HG02870 (cell line): ENCODE results near the gene RGS12.

Source experiments
- ATAC-seq: cut with Tn5 transposase; IDR thresholded peaks from one replicate; pipeline ENCODE4 v1.9.1; 2021; ENCODE audit warnings: mild to moderate bottlenecking, moderate library complexity; ENCODE audit not compliant: unreplicated experiment

Gene RGS12, protein sequence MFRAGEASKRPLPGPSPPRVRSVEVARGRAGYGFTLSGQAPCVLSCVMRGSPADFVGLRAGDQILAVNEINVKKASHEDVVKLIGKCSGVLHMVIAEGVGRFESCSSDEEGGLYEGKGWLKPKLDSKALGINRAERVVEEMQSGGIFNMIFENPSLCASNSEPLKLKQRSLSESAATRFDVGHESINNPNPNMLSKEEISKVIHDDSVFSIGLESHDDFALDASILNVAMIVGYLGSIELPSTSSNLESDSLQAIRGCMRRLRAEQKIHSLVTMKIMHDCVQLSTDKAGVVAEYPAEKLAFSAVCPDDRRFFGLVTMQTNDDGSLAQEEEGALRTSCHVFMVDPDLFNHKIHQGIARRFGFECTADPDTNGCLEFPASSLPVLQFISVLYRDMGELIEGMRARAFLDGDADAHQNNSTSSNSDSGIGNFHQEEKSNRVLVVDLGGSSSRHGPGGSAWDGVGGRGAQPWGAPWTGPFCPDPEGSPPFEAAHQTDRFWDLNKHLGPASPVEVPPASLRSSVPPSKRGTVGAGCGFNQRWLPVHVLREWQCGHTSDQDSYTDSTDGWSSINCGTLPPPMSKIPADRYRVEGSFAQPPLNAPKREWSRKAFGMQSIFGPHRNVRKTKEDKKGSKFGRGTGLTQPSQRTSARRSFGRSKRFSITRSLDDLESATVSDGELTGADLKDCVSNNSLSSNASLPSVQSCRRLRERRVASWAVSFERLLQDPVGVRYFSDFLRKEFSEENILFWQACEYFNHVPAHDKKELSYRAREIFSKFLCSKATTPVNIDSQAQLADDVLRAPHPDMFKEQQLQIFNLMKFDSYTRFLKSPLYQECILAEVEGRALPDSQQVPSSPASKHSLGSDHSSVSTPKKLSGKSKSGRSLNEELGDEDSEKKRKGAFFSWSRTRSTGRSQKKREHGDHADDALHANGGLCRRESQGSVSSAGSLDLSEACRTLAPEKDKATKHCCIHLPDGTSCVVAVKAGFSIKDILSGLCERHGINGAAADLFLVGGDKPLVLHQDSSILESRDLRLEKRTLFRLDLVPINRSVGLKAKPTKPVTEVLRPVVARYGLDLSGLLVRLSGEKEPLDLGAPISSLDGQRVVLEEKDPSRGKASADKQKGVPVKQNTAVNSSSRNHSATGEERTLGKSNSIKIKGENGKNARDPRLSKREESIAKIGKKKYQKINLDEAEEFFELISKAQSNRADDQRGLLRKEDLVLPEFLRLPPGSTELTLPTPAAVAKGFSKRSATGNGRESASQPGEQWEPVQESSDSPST (N-terminal part only)

GRCh38 chr4:3292571-3293400 is at the start of gene RGS12:
Gene RGS12, plus strand, starts transcription at chr4:3293021. Its CDS starts 23,150 bp downstream, at chr4:3316171.
- peak; percentile 74 for ATAC-seq

GRCh38 chr4:3243136-3243780 is 49.6 kb upstream of the RGS12 start:
- ATAC-seq = no peak

DNA sequence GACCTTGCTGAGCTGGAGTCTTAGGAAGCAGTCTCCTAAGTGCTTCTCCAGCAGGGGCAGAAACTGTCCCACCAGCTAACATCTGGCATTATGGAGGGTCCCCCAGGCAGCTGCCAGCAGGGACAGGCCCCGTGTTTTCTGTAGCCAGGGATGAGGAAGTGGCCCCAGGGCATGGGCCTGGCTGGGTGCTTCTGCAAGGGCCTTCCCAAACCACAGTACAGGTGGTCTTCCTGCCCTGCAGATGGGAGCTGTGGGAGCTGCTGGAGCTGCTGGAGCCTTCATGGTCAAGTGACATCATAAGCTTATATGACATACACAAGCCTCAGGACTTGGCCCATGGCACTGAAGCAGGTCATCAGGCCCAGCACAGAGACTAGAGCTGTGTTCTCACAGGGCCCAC is 48.8 kb upstream of the RGS12 start:
- ATAC-seq = no peak

- ATAC-seq = no peak
Observed at GRCh38 chr4:3244747-3245146, 48.1 kb upstream of the RGS12 start.

DNA sequence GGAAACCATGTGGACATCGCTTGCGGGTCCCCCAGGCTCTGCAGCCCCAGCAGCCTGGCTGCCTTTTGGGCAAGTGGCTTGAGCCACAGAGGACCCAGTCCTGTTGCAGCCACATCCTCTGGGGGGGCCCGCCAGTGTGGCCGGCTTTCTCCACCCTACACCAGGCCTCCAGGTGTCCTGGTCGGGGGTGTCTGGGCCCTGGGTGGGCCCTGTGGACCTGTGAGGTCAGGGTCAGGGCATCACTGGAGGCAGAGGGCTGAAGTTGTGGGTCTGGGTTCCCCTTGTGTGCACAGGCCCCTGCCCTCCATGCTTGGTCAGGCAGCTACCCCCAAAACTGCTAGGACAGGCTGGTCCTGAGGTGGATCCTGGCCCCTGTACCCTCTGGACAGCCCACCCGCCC is 47.1 kb upstream of the RGS12 start:
- ATAC-seq = no peak

GRCh38 chr4:3246458-3247398 is 46.1 kb upstream of the RGS12 start:
- no peak for ATAC-seq

DNA sequence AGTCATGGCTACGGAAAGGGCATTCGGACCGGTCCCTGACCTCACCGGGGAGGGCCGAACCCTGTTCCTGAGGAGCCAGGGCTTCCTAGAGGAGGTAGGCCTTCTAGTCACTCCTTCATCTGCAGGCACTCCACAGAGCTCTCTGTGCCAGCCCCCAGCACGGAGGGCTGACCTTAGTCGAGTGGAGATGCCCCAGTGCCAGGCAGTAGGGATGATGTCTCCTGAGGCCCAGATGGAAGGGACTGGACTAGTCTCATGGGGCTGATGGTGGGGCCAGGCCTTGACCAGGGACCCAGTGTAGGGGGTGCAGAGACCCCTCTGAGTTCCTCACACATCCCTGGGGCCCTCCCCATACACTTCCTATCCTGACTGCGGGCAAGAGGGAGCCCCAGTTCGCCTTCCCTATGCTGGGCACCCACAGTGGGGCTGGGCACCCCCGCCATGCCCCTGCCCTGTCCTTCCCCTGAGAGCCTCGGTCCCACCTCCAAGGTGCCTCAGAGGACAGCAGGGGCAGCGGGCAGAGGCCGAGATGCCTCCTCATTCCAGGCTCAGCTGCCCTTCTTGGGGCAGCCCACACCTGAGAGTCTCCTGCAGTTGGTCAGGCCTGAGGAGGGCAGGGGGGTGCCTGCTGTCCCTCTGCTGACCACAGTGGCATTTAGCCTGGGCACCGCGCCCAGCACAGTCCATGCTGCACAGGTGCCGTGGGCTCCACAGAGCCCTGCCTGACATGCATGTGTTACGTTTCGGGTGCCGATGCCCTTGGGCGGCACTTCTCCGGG is 45.2 kb upstream of the RGS12 start:
- no peak for ATAC-seq

GRCh38 chr4:3248178-3248480 is 44.7 kb upstream of the RGS12 start:
- no peak for ATAC-seq

DNA sequence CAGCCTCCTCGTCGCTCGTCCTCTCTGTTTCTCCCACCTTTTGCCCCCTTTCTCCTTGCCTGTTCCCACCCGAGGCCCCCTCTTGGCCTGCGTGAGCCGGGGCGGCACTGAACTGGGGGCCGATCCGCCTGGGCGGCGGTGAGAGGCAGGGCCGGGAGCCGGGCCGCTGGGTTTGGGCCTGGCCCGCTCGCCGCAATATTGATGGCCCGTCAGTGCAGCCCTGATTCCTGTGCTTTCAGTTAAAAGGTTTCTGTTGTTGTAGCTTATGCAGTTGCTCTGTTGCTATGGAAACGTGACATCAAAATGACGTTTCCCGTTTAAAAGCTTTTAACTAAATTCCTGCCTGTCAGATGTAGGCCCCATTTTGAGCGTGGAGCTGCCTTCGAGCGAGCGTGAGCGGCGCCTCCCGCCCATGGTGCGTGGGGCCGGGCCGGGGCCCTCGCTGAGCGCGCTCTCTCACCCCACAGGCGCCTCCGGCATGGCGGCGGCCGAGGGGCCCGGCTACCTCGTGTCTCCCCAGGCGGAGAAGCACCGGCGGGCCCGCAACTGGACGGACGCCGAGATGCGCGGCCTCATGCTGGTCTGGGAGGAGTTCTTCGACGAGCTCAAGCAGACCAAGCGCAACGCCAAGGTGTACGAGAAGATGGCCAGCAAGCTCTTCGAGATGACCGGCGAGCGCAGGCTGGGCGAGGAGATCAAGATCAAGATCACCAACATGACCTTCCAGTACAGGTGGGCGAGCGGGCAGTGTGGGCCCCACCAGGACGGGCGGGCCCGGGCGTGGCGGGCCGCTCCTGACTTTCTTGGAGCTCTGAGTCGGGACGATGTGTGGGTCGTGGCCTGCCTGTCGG is 43.8 kb upstream of the RGS12 start, which contains the start of gene MSANTD1:
Gene MSANTD1, plus strand, starts transcription at position 349 of the 851 bp plus-strand sequence. Its CDS starts 64 bp downstream, at position 413.
- ATAC-seq = no peak

DNA sequence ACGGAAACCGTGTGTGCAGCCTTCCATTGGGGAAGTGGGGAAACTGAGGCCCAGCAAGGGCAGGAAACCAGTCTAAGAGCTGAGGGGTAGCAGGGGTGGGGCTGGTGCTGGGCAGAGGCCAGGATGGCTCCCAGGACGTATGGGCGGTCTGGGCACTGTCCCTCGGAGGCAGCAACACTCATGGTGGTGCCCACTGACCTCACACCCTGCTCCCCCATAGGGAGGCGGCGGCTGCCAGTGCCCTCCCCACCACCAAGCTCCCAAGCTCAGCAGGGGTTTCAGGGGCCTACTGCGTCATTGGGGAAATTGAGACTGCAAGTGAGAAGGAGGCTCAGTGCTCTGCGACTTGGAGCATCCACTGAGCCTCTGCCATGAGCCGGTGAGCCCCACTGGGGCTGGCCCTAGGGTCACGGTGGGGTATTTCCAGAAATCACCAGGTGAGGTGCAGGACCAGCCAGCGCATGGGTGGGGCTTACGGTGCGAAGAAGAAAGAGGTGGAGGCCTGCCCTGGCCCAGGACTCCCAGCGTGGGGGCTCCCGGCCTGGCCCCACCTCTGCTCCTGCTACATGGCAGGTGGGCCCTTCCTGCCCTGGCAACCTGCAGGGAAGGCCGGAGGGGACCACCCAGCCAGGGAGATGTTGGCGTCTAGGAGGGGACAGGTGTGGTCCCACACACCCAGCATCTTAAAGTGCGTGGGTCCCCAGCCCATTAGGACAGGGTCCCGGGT is 42.9 kb upstream of the RGS12 start:
- ATAC-seq = no peak

- ATAC-seq = no peak
Observed at GRCh38 chr4:3250438-3250955, 42.3 kb upstream of the RGS12 start.

DNA sequence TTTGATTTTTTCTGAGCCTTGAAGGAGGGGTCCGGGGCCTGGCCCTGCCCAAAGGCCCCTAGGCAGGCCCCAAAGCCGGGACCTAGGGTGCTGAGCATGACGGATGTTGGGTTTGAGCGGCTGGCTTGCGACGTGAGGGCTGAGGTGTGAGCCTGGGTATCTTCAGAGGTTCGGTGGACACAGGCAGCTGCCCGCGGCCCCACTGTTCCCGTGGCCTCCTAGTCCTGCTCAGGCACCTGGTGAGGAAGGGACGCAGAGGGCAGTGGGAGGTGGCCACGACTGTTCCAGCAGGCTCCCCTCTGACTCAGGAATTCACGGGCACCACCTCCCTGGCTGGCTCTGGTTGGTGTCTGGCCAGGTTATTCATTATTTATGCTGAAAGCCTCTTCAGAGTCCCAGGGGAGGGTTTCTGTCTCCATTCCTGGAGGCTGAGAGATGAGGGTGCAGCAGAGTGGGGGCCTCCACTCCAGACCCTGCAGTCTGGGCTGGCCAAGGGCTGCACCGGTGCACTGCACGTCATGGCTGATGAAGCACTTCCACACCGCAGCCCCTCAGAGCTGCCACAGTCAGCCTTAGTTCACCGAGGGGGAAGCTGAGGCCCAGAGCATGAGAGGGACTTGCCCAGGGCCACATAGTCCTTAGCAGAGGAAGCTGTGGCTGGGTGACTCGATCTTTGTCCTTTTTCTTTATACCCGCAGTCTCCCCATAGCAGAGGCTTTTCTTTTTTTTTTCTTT is 41.7 kb upstream of the RGS12 start:
- ATAC-seq = no peak

DNA sequence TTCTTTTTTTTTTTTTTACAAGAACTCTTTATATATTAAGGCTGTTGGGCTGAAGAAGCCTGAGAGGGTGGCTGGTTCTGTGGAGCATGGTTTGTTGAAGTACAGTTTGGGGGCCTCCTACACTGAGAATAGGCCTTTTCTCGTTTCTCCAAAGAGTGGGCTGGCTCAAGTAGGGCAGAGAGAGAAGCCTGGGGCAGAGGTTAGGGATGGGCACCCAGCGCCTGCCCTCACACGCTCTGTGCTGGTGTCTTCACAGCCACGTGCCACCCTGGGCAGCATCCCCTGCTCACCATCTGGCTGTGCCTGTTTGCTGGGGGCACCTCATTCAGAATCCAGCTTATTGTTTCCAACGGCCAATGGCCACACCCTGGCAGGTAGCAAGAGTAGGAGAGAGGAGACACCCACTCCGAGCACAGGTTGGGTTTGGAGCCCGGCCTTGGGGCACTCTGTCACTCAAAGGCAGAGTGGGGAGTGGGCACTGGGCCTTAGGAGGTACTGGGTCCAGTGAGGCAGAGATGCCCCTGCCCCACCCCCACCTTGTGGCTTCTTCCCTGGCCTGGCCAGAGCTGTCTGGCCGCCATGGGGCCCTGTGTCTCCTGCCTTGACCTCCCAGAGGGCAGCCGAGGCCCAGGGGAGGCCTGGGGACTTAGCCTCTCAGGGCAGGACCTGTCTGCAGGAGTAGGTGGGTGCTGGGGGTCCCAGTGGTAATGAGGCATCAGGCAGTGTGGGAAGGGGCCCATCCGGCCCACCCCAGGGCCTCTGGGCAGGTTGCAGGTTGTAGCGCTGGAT is 40.9 kb upstream of the RGS12 start:
- no peak for ATAC-seq

DNA sequence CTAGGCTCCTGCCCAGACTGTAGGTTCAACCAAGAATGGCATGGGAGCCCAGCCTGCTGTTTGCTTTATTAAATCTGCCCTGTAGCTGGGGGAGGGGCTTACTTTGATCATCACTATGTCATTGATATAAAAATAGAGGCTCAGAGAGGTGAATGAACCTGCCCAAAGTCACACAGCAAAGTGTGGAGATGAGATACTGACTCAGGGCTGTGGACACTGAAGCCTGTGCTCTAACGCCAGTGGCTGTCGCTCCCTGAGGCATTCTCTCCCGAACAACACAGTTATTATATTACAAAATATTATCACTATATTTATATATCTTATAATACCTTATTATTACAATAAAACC is 40.4 kb upstream of the RGS12 start:
- no peak for ATAC-seq
